ENCODE results near the gene USP16.
A peak's percentile ranks its signal among the peaks of the same experiment; 100 is the strongest.
"Not testable (repeated sequence)": the region's sequence is repeated elsewhere in the genome, so short reads cannot be mapped to it uniquely, and the experiment has no call there.

USP16 gene

DNA sequence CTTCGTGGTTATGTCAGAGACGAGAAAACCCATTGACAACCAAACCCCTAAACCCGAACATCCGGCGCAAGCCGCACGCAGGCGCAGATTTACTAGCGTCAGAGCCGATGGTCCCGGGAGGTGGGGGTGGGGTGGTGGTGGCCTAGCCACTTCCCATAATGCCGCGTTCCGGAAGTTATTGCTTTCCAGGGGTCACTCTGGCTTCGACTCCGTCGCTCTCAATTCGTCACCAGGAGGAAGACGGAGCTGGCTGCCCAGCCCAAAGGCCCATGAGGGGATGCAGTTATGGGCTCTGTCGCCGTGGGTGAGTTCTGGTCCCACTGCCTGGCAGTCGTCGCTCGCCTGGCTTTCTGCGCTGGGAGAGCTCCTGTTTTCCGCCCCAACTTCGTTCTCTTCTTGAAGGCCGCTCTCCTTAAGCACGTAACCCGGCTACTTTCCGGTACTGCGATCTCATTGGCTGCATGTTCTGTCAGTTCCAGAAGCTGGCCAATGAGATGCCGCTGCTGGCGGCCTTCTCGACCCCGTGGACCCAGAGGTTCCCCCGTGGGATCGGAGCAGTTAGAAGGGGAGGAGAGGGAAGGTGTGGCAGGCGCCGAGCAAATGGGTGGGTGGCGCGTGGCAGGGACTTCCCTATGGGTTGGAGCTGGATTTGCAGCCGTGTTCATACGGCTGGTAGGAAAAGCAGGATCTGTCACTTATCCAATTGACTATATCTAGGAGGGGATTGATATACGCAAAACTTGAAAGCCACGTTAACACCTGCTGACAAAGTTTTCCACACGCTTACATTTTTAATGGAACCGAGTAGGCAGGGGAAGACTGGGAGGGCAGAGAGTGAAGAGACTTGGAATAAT is at the start of gene USP16:
TSS of gene USP16 (plus strand) at position 195 of the 854 bp plus-strand sequence. CDS start 3,246 bp downstream, outside the sequence.
- peak; percentile 97 for DNase-seq (ENCODE audit: low read depth, low spot score)

DNA sequence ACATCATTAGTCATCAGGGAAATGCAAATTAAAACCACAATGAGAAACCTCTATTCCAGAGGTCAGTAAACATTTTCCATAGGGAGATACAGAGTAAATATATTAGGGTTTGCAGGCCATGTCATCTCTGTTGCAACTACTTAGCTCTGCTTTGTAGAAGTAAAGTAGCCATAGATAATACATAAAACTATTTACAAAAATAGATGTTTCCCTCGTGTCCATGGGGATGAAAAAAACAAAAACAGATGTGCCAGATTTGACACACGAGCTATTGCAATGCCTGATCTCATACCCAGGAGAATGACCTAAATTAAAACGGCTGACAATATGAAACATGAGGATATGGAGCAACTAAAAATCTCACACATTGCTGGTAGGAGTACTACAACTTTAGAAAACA is 49.1 kb upstream of the USP16 start:
- DNase-seq (ENCODE audit: low read depth, low spot score): no peak
- no peak overlapping the region for H3K27ac ChIP-seq

More for the DNA sequence above, at the start of gene USP16:
- peak within 1 kb of the TSS; percentile 89 for H3K27ac ChIP-seq

DNA sequence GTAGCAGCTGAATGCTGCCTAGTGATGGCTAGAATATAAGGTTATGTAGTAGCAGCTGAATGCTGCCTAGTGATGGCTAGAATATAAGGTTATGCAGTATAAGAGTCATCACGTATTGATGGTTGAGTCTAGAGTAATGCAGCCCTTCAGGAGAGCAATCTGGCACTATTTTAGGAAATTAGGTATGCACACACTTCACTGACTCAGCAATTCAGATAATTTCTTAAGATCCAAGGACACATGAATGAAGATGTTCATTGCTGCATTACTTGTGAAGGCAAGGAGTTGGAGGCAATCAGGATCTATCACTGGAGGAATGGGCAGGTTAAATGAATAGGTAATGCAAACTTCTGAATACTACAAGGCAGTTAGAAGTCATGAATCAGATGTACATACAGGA is 45.4 kb upstream of the USP16 start:
- no peak overlapping the region for H3K27ac ChIP-seq
- DNase-seq (ENCODE audit: low read depth, low spot score): no peak

DNA sequence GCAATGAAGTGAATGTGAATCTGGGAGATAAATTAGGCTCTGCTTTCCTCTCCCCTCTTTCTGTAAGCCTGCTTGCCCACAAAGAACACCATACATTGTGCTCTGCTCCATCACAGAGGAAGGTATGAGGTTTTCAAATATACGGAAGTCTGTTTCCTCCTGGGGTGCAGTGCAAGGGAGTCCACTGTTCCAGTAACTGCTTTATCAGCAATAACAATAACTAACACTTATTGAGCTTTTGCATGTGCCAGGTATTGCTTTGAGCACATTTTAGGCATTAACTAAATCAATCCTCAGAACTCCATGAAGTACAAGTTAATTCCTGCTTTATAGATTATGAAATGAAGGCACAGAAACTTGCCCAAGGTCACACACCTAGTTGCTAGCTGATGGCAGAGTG is 41.8 kb upstream of the USP16 start:
- H3K27ac ChIP-seq: no peak overlapping the region
- DNase-seq (ENCODE audit: low read depth, low spot score): no peak

DNA sequence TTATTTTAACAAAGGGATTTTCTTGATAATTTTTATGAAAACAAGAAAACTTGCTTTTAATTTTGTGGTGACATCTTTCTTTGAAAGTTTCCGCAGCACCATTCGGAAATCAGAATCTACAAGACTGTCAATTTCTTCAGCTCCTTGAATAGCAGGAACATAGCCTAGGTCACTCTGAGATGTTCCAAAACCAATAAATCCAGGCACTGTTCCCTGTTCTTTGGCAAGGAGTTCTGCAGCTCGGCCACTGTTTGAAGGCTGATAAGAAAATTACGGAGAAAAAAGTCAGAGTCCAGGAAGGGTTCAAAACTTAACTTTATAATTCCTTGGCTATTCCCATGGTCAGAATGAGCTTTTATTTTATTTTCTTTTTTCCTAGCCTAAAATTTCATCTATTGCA is 37.8 kb upstream of the USP16 start:
- DNase-seq (ENCODE audit: low read depth, low spot score): no peak
- no peak overlapping the region for H3K27ac ChIP-seq

DNA sequence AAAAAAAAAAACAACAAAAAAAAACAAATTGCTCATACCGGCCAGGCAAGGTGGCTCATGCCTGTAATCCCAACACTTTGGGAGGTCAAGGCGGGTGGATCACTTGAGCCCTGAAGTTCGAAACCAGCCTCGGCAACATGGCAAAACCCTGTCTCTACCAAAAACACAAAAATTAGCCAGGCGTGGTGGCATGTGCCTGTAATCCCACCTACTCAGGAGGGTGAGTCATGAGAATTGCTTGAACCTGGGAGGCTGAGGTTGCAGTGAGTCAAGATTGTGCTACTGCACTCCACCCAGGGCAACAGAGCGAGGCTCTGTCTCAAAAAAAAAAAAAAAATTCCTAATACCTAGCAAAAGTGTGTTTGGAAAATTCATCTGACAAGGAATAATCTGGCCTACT is 36.3 kb upstream of the USP16 start:
- H3K27ac ChIP-seq: peak overlapping the region; percentile 64

DNA sequence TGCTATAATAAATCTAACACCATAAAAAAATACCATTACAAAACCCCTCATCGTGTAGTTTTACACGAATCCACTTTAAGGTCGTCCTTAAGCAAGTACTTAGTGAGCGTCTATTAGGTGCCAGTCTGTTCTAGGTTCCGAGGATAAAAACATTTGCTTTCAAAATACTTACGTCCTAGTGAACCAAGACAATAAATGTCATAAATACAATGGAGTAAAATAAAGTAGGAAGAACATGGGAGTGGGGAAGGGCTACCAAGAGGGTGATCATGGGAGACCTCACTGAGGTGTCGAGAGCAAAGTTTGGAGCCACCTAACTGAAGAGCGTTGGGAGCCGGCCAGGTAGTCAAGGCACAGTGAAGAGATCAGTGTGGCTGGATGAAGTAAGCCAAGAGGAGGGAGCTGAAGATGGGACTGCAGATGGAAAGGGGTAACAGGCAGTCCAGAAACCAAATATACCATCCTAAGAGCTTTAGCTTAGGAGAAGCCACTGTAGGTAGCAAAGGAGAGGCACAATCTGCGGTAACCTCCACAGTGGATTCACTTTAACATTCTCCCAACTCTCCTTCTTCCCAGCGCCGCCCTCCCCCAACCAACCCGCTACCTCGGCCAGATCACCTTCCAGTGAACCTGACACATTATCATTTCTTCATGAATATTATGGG is 32.5 kb upstream of the USP16 start:
- no peak for DNase-seq (ENCODE audit: low read depth, low spot score)
- H3K27ac ChIP-seq: peak overlapping the region; percentile 84

More for the DNA sequence above, 36.3 kb upstream of the USP16 start:
- DNase-seq (ENCODE audit: low read depth, low spot score): peak; percentile 26

DNA sequence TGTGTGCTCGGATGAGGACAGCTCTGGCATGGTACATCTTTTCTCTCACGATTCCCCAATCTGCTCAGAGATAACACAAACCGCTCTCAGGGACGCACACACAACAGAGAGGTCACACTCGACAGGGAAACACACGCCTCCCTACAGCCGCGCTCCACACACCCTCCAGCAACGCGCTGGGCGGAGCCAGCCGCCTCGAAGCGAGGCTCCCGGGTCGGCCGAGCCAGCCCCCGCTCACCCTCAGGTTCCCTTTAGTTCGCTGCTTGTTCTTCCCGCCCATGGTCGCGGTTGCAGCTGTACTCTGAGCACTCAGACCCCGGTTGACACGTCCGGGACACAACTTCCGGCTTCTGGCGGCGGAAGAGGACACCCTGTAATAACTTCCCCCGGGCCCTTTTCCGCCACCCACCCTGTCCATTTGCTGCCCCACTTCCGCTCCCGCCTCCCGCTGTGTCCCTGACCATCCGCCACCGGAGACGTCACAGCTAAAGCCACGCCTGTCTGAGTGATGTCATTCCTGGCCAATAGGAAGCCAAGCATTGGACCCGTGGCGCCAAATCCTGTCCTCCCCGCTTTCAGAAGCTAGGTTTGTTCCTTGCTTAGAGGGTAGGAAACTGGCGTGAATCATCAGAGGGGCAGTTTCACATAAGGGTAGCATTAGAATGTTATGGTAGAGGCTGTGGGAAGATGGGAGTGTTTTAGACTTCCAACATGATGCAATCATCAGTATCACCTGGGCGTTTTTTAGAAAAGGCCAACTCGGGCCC is 31.8 kb upstream of the USP16 start, which contains the start of gene LTN1:
TSS of gene LTN1 (minus strand) at position 352 of the 767 bp plus-strand sequence. CDS start at position 280, 72 bp downstream.
- H3K27ac ChIP-seq: peak within 1 kb of the TSS; percentile 84
- DNase-seq (ENCODE audit: low read depth, low spot score): peak; percentile 98

DNA sequence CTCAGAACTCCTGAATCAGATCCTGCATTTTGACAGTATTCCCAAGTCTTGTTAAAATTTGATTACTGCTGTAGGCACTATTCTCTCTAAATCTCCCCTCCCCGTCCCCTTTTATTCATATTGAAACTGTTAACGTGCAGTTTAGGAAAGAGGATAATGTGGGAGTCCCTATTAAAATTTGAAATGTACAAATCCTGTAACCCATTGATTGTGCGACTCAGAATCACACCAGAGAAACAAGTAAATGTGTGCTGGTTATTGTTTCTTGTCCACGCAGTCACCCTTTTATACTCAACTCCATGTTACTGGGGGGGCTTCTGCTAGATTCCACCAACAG is 31.2 kb upstream of the USP16 start:
- no peak for DNase-seq (ENCODE audit: low read depth, low spot score)
- H3K27ac ChIP-seq: peak overlapping the region; percentile 84

DNA sequence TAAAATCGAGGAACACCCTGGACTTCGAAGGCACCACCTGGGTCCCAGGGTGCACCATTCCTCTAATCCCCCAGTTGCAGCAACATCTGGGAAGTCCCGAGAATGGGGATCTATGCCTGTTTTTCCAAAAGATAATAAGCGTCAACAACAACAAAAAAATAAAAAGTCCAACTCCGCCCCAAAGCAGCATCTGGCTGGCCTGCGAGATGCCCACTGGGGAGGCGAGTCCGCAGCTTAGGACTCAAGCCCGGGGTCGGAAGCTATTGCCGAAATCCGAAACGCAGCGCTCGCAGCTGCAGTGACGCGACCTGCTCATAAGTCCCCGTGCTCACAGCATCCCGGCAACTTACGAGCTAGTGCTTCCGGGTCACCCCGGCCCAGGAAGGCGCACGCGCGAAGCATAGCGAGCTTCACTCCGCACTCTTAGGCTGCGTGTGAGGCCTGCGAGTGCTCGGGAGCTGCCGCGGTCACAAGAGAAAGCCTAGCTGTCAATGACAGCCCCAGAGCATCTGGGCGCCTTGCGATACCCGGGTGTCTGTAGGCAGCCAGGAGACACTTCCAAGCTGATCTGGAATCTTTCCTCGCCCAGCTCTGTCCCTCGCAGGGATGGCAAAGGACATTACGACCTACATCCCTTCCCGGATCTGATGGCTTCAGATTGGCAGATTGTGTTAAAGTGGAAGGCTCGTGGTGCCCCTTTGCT is 21.9 kb upstream of the USP16 start:
- DNase-seq (ENCODE audit: low read depth, low spot score): peak; percentile 83
- H3K27ac ChIP-seq: peak overlapping the region; percentile 79

DNA sequence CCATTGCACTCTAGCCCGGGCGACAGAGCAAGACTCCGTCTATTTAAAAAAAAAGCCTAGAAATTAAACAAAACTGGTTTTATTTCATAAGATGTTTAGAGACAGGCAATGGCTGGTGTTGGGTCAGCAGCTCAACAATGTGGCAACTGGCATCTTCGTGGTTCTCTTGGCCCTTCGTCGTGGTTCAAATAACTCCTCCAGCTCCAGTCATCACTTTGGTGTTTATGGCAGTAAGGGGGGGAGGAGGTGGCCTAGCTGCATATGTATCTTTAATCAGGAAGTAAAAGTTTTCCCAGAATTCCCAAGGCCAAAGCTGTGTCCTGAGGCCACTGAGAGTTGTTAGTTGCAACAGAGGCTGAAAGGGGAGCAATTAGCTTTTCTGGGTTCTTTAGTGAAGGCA is 18.8 kb upstream of the USP16 start:
- no peak overlapping the region for H3K27ac ChIP-seq
- no peak for DNase-seq (ENCODE audit: low read depth, low spot score)

DNA sequence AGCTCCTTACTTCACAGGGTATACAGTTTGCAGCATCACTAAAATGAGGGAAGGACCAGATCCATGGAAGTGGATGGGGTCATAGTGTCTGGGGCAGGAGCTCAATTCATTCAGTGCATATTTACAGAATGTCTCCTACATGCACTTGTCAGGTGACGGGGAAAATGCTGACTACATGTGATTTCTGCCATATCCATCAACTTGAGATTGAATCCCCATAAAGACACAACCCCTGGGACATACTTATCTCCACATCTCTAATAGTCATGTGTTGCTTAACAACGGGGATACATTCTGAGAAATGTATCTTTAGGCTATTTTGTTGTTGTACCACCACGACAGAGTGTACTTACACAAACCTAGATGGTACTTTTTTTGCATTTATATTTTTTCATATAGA is 17.3 kb upstream of the USP16 start:
- no peak overlapping the region for H3K27ac ChIP-seq
- no peak for DNase-seq (ENCODE audit: low read depth, low spot score)

DNA sequence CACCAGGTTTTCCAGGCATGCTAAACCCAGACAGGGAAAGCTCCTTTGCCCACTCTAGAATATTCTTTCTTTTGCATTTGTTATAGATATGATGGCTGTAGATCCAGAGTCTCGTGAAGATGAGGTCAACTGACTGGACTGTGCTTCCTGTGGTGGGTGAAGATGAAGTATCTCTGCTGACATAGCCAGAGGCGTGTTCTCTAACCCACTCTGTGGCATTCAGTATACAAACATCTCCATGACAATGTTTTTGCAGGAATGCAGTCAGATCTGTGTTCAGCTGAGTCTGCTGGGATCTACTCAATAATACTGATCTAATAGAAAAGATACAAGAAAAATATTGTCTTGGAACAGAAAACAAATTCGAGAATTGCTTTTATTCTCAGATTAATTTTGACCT is 16.7 kb upstream of the USP16 start:
- no peak for DNase-seq (ENCODE audit: low read depth, low spot score)
- no peak overlapping the region for H3K27ac ChIP-seq

DNA sequence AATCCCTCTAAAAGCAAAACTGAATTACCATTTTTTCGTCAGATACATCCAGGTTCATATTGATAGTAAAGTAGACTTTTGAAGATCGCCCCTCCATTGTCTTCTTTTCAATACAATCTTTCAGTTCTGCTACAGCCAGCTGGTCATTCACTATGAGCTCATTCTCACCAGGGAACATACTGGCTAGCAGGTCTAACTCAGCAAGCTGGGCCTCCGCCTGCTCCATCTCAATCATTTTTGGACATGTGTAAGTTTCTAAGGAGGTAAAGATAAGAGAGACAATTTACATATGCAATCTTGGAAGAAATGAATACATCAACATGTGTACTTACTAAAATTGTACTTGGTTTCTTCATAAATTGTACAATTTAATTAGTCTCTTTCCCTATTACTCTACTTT is 16.1 kb upstream of the USP16 start:
- no peak for DNase-seq (ENCODE audit: low read depth, low spot score)
- H3K27ac ChIP-seq: no peak overlapping the region

DNA sequence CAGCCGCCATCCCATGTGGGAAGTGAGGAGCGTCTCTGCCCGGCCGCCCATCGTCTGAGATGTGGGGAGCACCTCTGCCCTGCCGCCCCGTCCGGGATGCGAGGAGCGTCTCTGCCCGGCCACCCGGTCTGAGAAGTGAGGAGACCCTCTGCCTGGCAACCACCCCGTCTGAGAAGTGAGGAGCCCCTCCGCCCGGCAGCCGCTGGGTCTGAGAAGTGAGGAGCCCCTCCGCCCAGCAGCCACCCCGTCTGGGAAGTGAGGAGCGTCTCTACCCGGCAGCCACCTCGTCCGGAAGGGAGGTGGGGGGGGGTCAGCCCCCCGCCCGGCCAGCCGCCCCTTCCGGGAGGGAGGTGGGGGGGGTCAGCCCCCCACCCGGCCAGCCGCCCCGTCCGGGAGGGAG is 13.2 kb upstream of the USP16 start:
- DNase-seq (ENCODE audit: low read depth, low spot score); H3K27ac ChIP-seq: not testable (repeated sequence)

DNA sequence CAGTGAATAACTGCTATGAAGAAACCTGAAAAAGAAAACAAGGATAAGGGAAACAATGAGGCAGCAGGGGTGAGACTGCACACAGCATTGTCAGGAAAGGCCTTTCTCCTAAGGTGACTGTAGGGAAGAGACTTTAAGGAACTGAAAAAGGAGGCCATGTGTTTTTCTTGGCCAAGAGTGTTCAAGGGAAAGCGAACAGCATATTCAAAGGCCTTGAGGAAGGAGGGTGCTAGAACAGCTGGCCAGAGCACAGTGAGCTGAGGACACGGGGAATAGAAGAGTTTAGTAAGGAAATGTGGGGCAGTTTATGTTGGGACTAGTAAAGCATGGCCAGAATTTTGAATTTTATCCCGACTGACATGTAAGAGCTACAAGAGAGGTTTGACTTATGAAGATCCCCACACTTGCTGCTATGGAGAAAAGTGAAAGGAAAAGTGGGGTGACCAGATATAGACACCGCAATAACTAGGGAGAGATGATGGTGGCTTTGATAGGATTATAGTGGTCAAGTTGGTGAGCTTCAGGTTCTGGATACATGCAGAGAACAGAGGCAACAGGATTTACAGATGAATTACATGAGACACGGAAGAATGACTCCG is 6.7 kb upstream of the USP16 start:
- H3K27ac ChIP-seq: no peak overlapping the region
- DNase-seq (ENCODE audit: low read depth, low spot score): no peak

DNA sequence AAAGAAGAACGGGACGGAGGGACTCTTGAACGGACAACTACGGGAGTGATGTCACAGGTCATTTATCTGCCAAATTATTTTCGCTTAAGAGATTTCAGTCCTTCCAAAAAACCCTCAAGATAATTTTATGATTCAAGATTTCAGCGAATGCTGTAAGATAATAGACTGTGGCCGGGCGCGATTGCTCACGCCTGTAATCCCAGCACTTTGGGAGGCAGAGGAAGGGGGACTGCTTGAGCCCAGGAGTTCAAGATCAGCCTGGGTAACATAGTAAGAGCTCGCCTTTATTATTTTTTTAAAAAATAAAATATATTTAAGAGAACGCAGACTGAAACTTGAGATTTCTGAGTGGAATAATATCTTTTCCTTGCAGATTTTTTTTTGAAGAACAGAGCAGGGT is 5.9 kb upstream of the USP16 start:
- DNase-seq (ENCODE audit: low read depth, low spot score): no peak

DNA sequence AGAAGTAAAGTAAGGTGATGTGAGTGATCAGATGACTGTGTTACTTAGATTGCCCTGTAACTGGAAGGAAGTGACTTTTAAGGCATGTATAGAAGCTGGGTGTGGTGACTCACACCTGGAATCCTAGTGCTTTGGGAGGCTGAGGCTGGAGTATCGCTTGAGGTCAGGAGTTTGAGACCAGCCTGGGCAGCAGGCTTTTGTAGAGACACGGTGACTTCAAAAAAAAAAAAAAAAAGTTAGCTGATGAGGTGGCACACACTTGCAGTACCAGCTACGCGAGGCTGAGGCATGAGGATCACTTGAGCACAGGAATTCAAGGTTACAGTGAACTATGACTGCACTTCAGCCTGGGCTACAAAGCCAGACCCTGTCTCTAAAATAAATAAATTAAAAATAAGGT is 2.3 kb upstream of the USP16 start:
- H3K27ac ChIP-seq: peak overlapping the region; percentile 8

More for the DNA sequence above, 5.9 kb upstream of the USP16 start:
- H3K27ac ChIP-seq: peak overlapping the region; percentile 53

DNA sequence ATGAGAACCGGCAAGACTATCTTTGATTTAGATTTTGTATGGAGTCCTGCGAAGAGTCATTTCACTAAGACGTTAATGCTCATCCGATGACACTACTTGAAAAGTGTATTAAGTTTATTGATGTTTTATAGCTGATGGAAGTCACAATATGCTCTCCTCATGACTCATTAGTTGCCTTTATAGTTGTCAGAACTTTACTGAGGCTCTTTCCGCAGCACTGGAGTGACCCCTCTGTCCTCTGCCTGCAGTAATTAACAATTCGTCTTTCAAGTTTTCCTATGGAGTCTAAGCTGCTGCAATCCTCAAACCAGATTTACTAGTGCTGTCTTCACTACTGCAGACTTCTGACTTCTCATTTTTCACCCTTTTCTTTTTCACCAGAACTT is 853 bp downstream of the USP16 start:
- DNase-seq (ENCODE audit: low read depth, low spot score): no peak
- peak overlapping the region; percentile 89 for H3K27ac ChIP-seq

More for the DNA sequence above, 2.3 kb upstream of the USP16 start:
- no peak for DNase-seq (ENCODE audit: low read depth, low spot score)

DNA sequence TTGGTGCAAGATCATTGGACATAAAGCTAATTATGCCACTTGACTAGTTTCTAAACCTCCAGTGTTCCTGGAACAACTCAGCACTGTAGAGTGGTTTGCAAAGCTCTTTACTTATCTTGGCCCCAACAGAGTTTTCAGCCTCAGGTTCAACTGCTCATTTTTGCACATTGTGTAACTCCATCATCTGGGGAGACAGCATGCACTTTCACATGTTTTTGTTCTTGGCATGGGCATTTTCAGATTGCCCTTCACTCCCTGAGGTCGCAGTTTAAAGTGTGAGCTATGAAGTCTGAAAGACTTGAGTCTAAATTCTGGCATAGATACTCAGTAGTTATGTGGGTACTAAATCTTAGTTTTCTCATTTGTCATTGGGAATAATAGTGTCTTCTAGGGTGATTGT is 5.1 kb downstream of the USP16 start:
- H3K27ac ChIP-seq: no peak overlapping the region
- no peak for DNase-seq (ENCODE audit: low read depth, low spot score)

Measured in epithelial cell of prostate (primary cell).